T-helper 17 cell (primary cell): Measurements from ENCODE around the gene CENPK. TPM values are rescaled to one million over a fixed set of nuclear protein-coding genes. Genes with fewer than 3 reads are reported as not detected.
"Not testable (repeated sequence)": the region's sequence is repeated elsewhere in the genome, so short reads cannot be mapped to it uniquely, and the experiment has no call there.

ENCODE experiments used
- ATAC-seq: fragments of 150-1000 bp; cut with Tn5 transposase; 2 replicates; pipeline ENCODE4 v1.10.0; 2021; ENCODE audit warnings: mild to moderate bottlenecking, moderate library complexity
- DNase-seq, 3 donors: peaks; one replicate each; pipeline versions ENCODE4 v3.0.0 to v3.0.0-alpha.2; 2020 to 2021
- H3K9me3 ChIP-seq: one replicate; pipeline ENCODE4 v1.7.0; 2013; ENCODE audit warnings: low read length, mild to moderate bottlenecking; ENCODE audit not compliant: control insufficient read depth, poor library complexity, severe bottlenecking
- H3K27ac Mint-ChIP-seq: one replicate; pipeline ENCODE4 v1.8.0; 2022; ENCODE audit warnings: mild to moderate bottlenecking, moderate library complexity, mixed read lengths
- H3K27me3 Mint-ChIP-seq: one replicate; pipeline ENCODE4 v1.8.0; 2022; ENCODE audit warnings: mixed read lengths
- H3K36me3 Mint-ChIP-seq: one replicate; pipeline ENCODE4 v1.8.0; 2022; ENCODE audit warnings: low read depth, mixed read lengths
- H3K4me1 Mint-ChIP-seq: one replicate; pipeline ENCODE4 v1.8.0; 2022; ENCODE audit warnings: mild to moderate bottlenecking, mixed read lengths
- H3K4me3 Mint-ChIP-seq: one replicate; pipeline ENCODE4 v1.8.0; 2022; ENCODE audit warnings: mild to moderate bottlenecking, moderate library complexity, mixed read lengths
- total RNA-seq, 4 donors: library from RNA in 2 of 4; stranded (reverse) in 2 of 4; gene quantifications; one replicate each; pipeline ENCODE4 v1.2.3 and lab custom pipeline; 2022 to 2026

Gene CENPK
- total RNA-seq, 2 donors from 2014 or later = 4.8 to 13.5 TPM

DNA sequence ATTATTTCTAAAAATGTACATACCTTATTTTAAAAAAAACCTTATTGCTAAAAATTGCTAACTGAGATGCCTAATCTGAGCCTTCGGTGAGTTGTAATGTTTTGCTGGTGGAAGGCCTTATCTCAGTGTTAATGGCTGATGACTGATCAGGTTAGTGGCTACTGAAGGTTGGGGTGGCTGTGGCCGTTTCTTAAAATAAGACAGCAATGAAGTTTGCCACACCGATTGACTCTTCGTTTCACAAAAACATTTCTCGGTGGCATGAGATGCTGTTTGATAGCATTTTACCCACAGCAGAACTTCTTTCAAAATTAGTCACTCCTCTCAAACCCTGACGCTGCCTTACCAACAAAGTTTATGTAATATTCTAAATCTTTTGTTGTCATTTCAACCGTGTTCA lies 14.7 kb downstream of the CENPK start:
- no peak for ATAC-seq
- Mint-ChIP-seq H3K36me3 (peaks cover under 1% of the 10 kb centered on the region), H3K4me3 (no peak overlapping the region)

DNA sequence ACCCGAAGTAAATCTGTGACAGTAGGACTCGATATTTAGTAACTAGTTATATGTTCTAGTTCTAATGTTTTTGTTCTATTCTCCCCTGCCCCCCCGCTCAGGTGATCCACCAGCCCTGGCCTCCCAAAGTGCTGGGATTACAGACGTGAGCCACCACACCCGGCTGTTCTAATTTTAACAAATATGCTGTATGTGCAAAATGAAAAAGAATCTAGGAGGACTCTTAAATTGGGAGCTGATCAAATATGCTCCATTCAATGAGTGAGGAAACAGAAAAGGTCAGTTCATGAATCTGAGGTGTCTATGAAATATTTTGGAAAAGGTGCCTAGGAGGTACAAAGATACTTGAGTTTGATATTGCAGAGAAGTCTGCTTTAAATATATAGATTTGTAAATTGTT lies 16.8 kb downstream of the CENPK start:
- no peak for ATAC-seq
- H3K27ac Mint-ChIP-seq = no peak overlapping the region
- no peak overlapping the region for H3K4me3 Mint-ChIP-seq
- no peaks in the 10 kb centered on the region for H3K27me3 Mint-ChIP-seq
- H3K4me1 Mint-ChIP-seq = no peaks in the 10 kb centered on the region
- no peak for DNase-seq
- peaks cover 4% of the 10 kb centered on the region for H3K36me3 Mint-ChIP-seq
- H3K9me3 ChIP-seq = no peaks in the 10 kb centered on the region

More for the DNA sequence above, 14.7 kb downstream of the CENPK start:
- H3K4me1 Mint-ChIP-seq = no peaks in the 10 kb centered on the region
- no peak for DNase-seq
- no peaks in the 10 kb centered on the region for H3K9me3 ChIP-seq
- H3K27me3 Mint-ChIP-seq = no peaks in the 10 kb centered on the region
- H3K27ac Mint-ChIP-seq = no peak overlapping the region

DNA sequence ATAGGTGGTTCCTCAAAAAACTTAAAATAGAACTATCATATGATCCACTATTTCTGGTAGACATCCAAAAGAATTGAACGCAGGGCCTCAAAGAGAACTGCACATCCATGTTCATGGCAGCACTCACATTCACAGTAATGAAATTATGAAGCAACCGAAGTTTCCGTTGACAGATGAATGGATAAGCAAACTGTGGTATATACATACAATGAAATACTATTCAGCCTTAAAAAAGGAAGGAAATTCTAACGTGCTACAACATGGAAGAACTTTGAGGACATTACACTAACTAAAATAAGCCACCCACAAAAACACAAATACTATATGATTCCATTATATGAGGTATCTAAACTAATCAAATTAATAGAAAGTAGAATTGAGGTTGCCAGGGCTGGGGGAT lies 18.5 kb downstream of the CENPK start:
- H3K27me3 Mint-ChIP-seq = no peaks in the 10 kb centered on the region
- DNase-seq (no peak), ATAC-seq (no peak)
- H3K9me3 ChIP-seq = no peaks in the 10 kb centered on the region
- H3K4me3 Mint-ChIP-seq = no peak overlapping the region
- H3K36me3 Mint-ChIP-seq = peaks cover 4% of the 10 kb centered on the region
- H3K27ac Mint-ChIP-seq = no peak overlapping the region
- H3K4me1 Mint-ChIP-seq = no peaks in the 10 kb centered on the region

DNA sequence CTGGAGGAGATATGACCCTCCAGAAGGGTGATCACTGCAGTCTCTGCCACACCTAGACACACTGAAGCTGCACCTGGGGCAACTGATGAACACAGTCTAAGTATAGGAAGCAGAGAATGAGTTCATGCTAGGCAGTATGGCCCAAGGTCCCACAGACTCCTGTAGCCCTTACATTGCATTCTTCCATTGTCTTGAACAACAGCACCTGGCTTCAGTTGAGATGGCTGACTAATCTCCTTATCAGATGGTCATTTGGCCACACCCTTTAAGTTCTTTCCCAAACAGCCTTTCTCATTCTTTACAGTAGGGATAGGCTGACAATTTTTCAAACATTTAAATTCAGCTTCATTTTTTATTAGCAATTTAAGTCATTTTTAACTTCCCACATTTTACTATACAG lies 23.1 kb downstream of the CENPK start:
- Mint-ChIP-seq H3K36me3 (peaks cover 4% of the 10 kb centered on the region), H3K4me3 (no peak overlapping the region), H3K27ac (no peak overlapping the region), H3K27me3 (no peaks in the 10 kb centered on the region), H3K4me1 (no peaks in the 10 kb centered on the region)
- no peak for ATAC-seq
- no peak for DNase-seq
- no peaks in the 10 kb centered on the region for H3K9me3 ChIP-seq

DNA sequence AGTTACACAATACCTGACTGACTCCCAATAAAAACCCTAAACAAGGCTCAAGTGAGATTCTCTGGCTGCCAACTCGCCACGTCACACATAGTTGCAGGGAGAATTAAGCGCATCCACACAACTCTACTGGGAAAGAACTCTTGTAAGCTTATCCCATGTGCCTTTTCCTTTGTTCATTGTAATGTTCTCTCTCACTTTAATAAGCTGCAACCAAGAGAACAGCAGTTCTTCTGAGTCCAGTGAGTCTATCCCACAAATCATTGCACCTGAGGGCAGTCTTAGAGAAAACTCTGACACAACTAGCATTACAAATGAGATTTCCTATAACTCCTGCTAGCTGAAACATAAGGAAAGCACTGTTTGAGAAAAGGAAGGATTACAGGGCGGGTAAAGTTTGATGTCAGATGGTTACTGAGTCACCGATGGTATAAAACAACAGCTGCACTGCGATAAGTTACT lies 27.4 kb downstream of the CENPK start:
- Mint-ChIP-seq H3K36me3 (no peaks in the 10 kb centered on the region), H3K4me1 (no peaks in the 10 kb centered on the region), H3K4me3 (no peak overlapping the region), H3K27ac (no peak overlapping the region), H3K27me3 (no peaks in the 10 kb centered on the region)
- no peak for ATAC-seq
- no peaks in the 10 kb centered on the region for H3K9me3 ChIP-seq
- no peak for DNase-seq

DNA sequence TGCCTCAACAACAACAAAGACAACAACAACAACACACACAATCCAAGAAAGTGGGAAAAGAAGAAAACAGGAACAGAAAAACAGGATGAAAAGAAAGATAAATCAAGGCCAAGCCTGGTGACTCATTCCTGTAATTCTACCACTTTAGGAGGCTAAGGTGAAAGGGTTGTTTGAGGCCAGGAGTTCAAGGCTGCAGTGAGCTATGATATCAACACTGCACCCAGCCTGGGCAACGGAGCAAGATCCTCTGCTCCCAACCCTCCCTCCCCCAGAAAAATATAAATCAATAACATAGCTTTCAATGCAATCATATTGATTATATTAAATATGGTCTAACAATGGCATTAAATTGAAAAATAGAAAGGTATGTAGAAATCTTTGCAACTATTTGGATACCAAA lies 32.1 kb downstream of the CENPK start:
- ATAC-seq (no peak), DNase-seq (no peak)
- no peaks in the 10 kb centered on the region for H3K4me1 Mint-ChIP-seq
- H3K36me3 Mint-ChIP-seq = no peaks in the 10 kb centered on the region
- H3K9me3 ChIP-seq = no peaks in the 10 kb centered on the region
- H3K27me3 Mint-ChIP-seq = no peaks in the 10 kb centered on the region
- no peak overlapping the region for H3K27ac Mint-ChIP-seq
- no peak overlapping the region for H3K4me3 Mint-ChIP-seq

DNA sequence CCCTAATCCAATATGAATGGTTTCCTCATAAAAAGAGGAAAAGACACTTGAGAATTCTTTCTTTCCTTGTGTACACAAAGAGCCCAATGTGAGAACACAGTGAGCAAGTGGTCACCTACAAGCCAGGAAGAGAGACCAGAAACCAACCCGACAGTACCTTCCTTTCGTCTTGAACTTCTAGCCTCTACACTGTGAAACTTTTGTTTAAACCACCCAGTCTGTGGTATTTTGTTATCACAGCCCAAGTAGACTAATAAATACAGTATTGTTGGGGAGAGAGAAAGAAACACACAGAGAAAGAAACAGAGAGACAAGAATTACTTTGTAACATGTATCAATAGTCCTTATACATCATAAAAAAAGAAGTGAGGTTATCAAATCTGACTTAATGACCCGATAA lies 37.2 kb downstream of the CENPK start:
- no peaks in the 10 kb centered on the region for H3K27me3 Mint-ChIP-seq
- H3K4me3 Mint-ChIP-seq = no peak overlapping the region
- H3K4me1 Mint-ChIP-seq = no peaks in the 10 kb centered on the region

DNA sequence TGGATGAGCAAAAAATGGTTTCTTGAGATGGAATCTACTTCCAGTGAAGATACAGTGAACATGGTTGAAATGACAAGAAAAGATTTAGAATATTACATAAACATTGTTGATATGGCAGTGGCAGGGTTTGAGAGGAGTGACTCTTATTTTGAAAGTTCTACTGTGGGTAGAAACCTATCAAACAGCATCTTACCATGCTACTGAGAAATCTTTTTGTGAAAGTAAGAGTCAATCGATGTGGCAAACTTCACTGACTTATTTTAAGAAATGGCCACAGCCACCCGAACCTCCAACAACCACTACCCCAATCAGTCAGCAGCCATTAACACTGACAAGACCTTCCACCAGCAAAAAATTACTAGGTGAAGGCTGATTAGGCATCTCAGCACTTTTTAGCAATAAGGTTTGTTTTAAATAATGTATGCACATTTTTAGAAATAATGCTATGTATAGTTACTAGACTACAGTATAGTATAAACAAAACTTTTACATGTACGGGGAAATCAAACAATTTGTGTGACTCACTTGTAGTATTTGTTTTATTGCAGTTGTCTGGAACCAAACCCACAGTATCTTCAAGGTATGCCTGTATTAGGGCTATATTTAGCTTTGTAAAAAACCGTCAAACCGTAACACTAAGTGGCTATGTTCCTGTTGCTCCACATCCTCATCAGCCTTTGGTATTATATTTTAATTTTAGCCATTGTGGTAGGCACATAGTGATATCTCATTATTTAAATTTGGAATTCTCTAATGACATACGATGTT lies 50.6 kb downstream of the CENPK start:
- peaks cover 3% of the 10 kb centered on the region for H3K4me1 Mint-ChIP-seq
- H3K36me3 Mint-ChIP-seq = no peaks in the 10 kb centered on the region
- no peak for ATAC-seq
- H3K9me3 ChIP-seq = no peaks in the 10 kb centered on the region
- DNase-seq = no peak
- no peaks in the 10 kb centered on the region for H3K27me3 Mint-ChIP-seq
- H3K4me3 Mint-ChIP-seq = no peak overlapping the region
- H3K27ac Mint-ChIP-seq = no peak overlapping the region

More for the DNA sequence above, 37.2 kb downstream of the CENPK start:
- no peaks in the 10 kb centered on the region for H3K9me3 ChIP-seq
- ATAC-seq (no peak), DNase-seq (no peak)
- Mint-ChIP-seq H3K27ac (no peak overlapping the region), H3K36me3 (no peaks in the 10 kb centered on the region)

DNA sequence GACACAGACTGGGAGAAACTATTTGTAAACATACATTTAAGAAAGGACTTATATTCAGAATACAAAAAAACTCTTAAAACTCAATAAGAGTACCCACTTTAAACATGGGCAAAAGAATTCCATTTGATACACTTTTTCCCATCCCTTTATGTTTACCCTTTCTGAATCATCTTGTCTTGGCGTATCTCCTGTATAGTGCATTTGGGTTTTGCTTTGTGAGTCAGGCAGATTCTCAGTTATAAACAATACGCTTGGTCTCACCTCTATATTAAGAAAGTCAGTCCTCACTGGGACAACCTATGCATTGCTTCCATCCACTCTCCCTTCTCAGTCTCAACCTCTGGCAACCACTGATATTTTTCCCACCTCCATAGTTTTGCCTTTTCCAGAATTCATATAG lies 54.0 kb downstream of the CENPK start:
- Mint-ChIP-seq H3K27ac (no peak overlapping the region), H3K4me1 (peaks cover 3% of the 10 kb centered on the region), H3K36me3 (no peaks in the 10 kb centered on the region), H3K27me3 (no peaks in the 10 kb centered on the region), H3K4me3 (no peak overlapping the region)
- DNase-seq (no peak), ATAC-seq (no peak)
- H3K9me3 ChIP-seq = no peaks in the 10 kb centered on the region

DNA sequence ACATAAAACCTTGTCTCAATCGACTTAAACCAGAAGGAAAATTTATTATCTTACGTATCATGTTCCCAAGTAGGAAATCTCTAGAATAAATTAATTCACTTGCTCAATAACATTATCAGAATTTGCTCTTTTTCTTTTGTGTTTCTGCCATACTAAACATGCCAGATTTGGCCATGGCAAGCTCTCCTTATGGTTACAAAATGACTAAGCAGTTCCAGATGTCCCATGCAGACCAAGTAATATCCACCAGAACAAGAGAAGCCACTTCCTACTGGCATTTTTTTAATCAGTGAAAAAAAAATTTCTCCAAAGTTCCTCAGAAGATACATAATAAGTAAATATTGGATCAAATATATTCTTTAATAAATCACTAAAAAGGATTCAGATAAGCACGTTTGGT lies 56.0 kb downstream of the CENPK start:
- no peak for DNase-seq
- Mint-ChIP-seq H3K4me3 (no peak overlapping the region), H3K36me3 (no peaks in the 10 kb centered on the region), H3K4me1 (no peaks in the 10 kb centered on the region), H3K27ac (no peak overlapping the region), H3K27me3 (no peaks in the 10 kb centered on the region)
- no peak for ATAC-seq
- H3K9me3 ChIP-seq = no peaks in the 10 kb centered on the region

DNA sequence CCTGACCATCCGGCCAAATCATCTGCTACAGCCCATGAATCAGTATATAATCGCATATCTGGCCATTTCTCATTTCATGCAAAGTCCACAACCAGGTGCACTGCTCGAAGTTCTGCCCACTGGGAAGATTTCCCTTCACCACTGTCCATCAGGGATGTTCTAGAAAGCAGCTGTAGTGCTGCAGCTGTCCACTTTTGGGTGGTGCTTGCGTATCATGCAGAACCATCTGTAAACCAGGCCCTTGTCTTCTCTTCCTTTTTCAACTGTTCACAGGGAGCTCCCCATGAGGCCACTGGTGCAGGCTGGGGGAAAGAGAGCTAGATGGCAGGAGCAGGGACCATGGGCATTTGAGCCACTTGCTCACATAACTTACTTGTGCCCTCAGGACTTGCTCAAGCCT lies 73.8 kb downstream of the CENPK start:
- DNase-seq (no peak), ATAC-seq (no peak)
- Mint-ChIP-seq H3K4me3 (no peak overlapping the region), H3K27me3 (no peaks in the 10 kb centered on the region), H3K27ac (no peak overlapping the region), H3K36me3 (peaks cover 3% of the 10 kb centered on the region), H3K4me1 (no peaks in the 10 kb centered on the region)
- no peaks in the 10 kb centered on the region for H3K9me3 ChIP-seq

DNA sequence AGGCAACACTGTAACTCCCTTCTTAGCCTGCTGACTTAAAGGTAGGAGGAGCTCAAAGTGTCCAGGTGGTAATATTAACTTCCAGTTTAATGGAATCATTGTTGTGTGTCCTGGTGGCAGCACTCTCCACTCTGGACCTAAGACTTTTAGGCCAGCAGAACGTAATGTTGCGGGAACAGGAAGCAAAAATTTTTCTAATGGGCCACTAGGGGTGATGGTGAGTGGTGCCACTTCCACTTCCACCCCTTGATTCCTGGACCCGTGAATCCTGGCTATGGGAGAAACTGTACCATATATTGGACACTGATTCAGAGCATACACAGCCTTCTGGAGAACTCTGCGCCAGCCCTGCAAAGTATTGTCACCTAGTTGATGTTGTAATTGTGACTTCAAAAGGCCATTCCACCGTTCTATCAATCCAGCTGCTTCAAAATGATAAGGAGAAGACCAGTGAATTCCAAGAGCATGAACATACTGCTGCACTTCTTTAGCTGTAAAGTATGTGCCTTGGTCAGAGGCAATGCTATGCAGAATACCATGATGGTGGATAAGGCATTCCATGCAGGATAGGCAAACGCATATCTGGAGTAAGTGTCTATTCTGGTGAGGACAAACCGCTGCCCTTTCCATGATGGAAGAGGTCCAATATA lies 74.8 kb downstream of the CENPK start:
- not testable (repeated sequence) for H3K27ac Mint-ChIP-seq, DNase-seq, H3K27me3 Mint-ChIP-seq, ATAC-seq, H3K9me3 ChIP-seq, H3K4me3 Mint-ChIP-seq, H3K4me1 Mint-ChIP-seq, H3K36me3 Mint-ChIP-seq

DNA sequence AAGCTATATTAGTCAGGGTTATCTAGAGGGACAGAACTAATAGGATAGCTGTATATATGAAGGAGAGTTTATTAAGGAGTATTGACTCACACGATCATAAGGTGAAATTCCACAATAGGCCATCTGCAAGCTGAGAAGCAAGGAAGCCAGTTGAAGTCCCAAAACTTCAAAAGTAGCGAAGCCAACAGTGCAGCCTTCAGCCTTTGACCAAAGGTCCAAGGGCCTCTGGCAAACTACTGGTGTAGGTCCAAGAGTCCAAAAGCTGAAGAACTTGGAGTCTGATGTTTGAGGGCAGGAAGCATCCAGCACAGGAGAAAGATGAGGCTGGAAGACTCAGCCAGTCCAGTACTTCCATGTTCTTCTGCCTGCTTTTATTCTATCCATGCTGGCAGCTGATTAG lies 76.2 kb downstream of the CENPK start:
- not testable (repeated sequence) for H3K27ac Mint-ChIP-seq

DNA sequence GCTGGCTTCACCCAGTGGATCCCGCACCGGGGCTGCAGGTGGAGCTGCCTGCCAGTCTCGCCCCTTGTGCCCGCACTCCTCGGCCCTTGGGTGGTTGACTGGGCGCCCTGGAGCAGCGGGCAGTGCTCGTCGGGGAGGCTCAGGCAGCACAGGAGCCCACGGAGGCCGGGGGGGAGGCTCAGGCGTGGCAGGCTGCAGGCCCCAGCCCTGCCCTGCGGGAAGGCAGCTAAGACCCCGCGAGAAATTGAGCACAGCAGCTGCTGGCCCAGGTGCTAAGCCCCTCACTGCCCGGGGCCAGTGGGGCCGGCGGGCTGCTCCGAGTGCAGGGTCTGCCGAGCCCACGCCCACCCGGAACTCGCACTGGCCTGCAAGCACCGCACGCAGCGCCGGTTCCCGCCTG lies 77.6 kb downstream of the CENPK start:
- Mint-ChIP-seq H3K4me3 (no peak overlapping the region), H3K36me3 (peaks cover 3% of the 10 kb centered on the region), H3K27me3 (no peaks in the 10 kb centered on the region), H3K4me1 (peaks cover 17% of the 10 kb centered on the region), H3K27ac (no peak overlapping the region)
- no peaks in the 10 kb centered on the region for H3K9me3 ChIP-seq
- ATAC-seq (no peak), DNase-seq (no peak)

More for the DNA sequence above, 76.2 kb downstream of the CENPK start:
- H3K4me3 Mint-ChIP-seq, ATAC-seq, H3K27me3 Mint-ChIP-seq, H3K36me3 Mint-ChIP-seq, H3K9me3 ChIP-seq, DNase-seq: not testable (repeated sequence)
- H3K4me1 Mint-ChIP-seq = peaks cover 12% of the 10 kb centered on the region
